ENCODE results near the gene VPS33B.

The VPS33B gene

DNA sequence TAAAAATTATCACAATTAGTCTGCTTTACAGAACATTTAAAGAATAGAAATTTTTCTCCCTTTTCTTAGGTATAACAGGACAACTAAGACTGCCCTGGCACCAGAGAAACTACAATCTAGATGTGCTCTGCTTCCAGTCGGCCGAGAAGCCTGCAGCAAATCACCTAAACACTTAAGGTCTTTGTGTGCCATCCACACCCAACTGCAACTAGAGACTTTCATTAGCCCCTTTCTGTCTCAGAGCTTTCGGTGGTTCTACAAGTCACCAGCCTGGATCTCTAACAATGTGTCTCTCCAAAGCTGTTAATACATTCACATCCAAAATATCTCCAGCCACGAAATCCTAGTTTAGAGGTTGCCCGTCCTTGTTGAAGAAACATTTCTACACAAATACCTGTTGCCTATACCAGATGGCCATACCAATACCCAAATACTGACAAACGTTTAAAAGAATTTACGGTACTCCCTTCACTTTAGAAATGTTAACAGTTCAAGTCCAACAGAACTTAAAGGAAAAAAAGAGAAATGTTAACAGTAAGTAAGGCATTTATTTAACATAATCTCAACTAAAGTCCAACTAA, 34.7 kb downstream of the VPS33B start:
- DNase-seq (ENCODE audit: low read depth, low spot score), result no peak
- TF ChIP-seq, protein P1, sequence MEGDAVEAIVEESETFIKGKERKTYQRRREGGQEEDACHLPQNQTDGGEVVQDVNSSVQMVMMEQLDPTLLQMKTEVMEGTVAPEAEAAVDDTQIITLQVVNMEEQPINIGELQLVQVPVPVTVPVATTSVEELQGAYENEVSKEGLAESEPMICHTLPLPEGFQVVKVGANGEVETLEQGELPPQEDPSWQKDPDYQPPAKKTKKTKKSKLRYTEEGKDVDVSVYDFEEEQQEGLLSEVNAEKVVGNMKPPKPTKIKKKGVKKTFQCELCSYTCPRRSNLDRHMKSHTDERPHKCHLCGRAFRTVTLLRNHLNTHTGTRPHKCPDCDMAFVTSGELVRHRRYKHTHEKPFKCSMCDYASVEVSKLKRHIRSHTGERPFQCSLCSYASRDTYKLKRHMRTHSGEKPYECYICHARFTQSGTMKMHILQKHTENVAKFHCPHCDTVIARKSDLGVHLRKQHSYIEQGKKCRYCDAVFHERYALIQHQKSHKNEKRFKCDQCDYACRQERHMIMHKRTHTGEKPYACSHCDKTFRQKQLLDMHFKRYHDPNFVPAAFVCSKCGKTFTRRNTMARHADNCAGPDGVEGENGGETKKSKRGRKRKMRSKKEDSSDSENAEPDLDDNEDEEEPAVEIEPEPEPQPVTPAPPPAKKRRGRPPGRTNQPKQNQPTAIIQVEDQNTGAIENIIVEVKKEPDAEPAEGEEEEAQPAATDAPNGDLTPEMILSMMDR (IDR thresholded peaks at IDR 0.05; ENCODE audit: low read depth, low read length), result no peak
- H3K4me3 ChIP-seq (ENCODE audit: low read depth, low read length), result no peak overlapping the region
- in situ Hi-C loops (cut with HindIII; ENCODE audit: low sequenced_read_pairs), result no loop called here

DNA sequence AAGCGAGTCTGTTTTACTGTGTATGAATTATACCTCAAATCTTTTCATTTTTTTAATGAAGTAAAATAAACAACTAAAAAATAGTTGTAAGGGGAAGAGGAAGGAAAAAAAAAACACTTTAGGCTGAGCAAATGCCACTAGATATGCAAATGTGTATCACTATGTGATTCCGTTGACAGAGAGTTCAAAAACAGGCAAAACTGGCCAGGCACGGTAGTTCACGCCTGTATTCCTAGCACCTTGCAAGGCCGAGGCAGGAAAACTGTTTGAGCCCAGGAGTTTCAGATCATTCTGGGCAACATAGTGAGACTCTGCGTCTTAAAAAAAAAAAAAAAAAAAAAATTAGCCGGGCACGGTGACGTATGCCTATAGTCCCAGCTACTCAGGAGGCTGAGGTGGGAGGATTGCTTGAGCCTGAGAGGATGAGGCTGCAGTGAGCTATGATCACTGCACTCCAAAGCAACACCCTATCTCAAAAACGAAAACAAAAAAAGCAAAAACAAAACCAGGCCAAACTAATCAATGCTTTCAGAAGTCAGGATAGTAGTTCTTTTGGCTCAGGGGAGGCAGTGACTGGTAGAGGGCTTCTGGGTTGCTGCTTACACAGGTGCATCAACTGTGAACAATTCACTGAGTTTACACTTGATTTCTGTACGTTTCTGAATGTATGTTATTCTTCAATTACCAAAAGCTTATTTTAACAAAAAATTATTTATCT, 35.4 kb downstream of the VPS33B start:
- in situ Hi-C loops (cut with HindIII; ENCODE audit: low sequenced_read_pairs), result no loop called here
- no peak for DNase-seq (ENCODE audit: low read depth, low spot score)
- TF ChIP-seq, protein P1 (IDR thresholded peaks at IDR 0.05; ENCODE audit: low read depth, low read length), result no peak
- no peak overlapping the region for H3K4me3 ChIP-seq (ENCODE audit: low read depth, low read length)

DNA sequence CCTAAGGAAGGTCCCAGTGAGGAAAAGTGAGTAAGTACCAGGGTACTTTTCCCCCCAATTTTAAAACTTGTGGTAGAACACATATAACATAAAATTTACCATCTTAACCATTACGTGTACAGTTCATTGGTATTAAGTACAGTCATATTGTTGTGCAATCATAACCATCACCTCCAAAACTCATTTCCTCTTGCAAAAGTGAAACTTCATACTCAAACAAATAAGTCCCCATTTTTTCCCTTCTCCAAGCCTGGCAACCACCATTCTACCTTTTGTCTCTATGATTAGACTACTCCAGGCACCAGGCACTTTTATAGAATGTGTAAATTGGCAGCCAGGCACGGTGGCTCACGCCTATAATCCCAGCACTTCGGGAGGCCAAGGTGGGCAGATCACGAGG, 40.3 kb downstream of the VPS33B start:
- no peak overlapping the region for H3K4me3 ChIP-seq (ENCODE audit: low read depth, low read length)
- in situ Hi-C loops (cut with HindIII; ENCODE audit: low sequenced_read_pairs), result no loop called here
- DNase-seq (ENCODE audit: low read depth, low spot score), result no peak
- TF ChIP-seq, protein P1 (IDR thresholded peaks at IDR 0.05; ENCODE audit: low read depth, low read length), result no peak

DNA sequence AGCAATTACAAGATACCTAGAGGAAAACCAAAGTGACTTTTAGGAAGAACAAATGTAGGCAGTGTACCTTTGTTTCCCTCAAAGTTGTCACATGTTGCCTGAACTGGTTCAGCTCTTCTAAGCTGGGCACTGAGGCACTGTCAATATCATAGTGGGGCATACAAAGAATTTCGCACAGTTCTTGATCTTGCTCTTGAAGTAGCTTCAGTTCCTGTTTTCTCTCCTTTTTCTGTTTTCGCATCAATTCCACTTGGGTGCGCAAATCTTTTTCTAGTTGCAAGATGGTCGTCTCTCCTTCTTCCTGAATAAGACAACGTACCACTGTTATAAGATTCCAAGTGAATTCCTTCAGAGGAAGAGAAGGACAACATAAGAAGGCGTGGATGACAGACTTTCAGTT, 40.7 kb downstream of the VPS33B start:
- no peak overlapping the region for H3K4me3 ChIP-seq (ENCODE audit: low read depth, low read length)
- in situ Hi-C loops (cut with HindIII; ENCODE audit: low sequenced_read_pairs), result no loop called here
- TF ChIP-seq, protein P1 (IDR thresholded peaks at IDR 0.05; ENCODE audit: low read depth, low read length), result no peak

DNA sequence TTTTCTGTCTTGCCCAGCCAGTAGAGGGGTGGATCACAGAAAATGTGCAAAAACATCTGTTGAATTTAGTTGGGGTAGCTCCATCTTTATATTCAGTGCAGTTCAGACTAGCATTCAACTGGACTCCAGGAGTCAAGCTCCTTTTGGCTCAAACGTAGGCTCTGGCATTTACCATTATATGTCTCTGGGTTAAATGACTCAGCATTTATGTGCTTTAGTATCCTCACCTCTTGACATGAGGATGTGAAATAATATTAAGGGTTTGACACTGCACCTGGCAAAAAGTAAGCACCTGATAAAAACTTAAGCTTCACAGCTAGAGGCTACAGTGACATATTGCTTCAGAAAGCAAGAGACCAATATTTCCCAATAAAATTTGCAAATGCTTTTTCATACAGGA, 42.8 kb downstream of the VPS33B start:
- in situ Hi-C loops (cut with HindIII; ENCODE audit: low sequenced_read_pairs), result no loop called here
- no peak overlapping the region for H3K4me3 ChIP-seq (ENCODE audit: low read depth, low read length)
- TF ChIP-seq, protein P1 (IDR thresholded peaks at IDR 0.05; ENCODE audit: low read depth, low read length), result no peak
- no peak for DNase-seq (ENCODE audit: low read depth, low spot score)

More for the DNA sequence above, 40.7 kb downstream of the VPS33B start:
- no peak for DNase-seq (ENCODE audit: low read depth, low spot score)

DNA sequence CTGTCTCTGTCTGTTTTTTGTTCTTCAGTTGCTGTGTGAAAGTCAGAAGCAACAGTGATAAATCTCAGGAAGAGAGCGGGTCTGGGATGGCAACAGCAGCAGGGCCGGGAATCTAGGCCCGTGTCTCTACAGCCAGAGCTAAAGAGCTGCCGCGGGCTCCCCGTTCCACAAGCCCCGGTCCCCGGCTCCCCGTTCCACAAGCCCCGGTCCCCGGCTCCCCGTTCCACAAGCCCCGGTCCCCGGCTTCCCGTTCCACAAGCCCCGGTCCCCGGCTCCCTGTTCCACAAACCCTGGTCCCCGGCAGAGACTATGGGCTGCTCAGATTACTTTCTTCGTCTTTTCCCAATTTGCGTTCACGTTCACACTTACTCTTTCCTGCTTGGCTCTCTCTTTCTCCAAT, 48.2 kb downstream of the VPS33B start:
- in situ Hi-C loops (cut with HindIII; ENCODE audit: low sequenced_read_pairs), result no loop called here

More for the DNA sequence above, 48.2 kb downstream of the VPS33B start:
- DNase-seq (ENCODE audit: low read depth, low spot score), result no peak
- no peak overlapping the region for H3K4me3 ChIP-seq (ENCODE audit: low read depth, low read length)
- TF ChIP-seq, protein P1 (IDR thresholded peaks at IDR 0.05; ENCODE audit: low read depth, low read length), result no peak
